Ectodermal cell (in vitro differentiated cells): ENCODE data around the gene SLX9.

Source experiments
- H3K27ac ChIP-seq: 2 replicates; pipeline ENCODE4 v1.7.0; 2013; ENCODE audit warnings: mild to moderate bottlenecking, low read depth, low read length; ENCODE audit not compliant: insufficient read depth, poor library complexity, severe bottlenecking
- H3K27me3 ChIP-seq: 2 replicates; pipeline ENCODE4 v1.7.0; 2013; ENCODE audit warnings: mild to moderate bottlenecking, low read length; ENCODE audit not compliant: insufficient read depth, control insufficient read depth, poor library complexity, severe bottlenecking
- H3K36me3 ChIP-seq: one replicate; pipeline ENCODE4 v1.7.0; 2013; ENCODE audit warnings: low read length; ENCODE audit not compliant: control insufficient read depth, insufficient read depth
- H3K4me1 ChIP-seq: one replicate; pipeline ENCODE4 v1.7.0; 2013; ENCODE audit warnings: low read length; ENCODE audit not compliant: control insufficient read depth, insufficient read depth
- H3K4me3 ChIP-seq: 2 replicates; pipeline ENCODE4 v1.7.0; 2013; ENCODE audit warnings: low read depth, low read length, control low read depth; ENCODE audit not compliant: insufficient read depth
- H3K9me3 ChIP-seq: 2 replicates; pipeline ENCODE4 v1.7.0; 2013; ENCODE audit warnings: mild to moderate bottlenecking, low read length, moderate library complexity; ENCODE audit not compliant: control insufficient read depth
- WGBS, 2 experiments: methylation state at CpG; one replicate each; pipeline ENCODE4 v1.1.7; 2013; ENCODE audit warnings: missing lambda C conversion rate in 2 of 2; 5-methylcytosine and 5-hydroxymethylcytosine counted together

The SLX9 gene

DNA sequence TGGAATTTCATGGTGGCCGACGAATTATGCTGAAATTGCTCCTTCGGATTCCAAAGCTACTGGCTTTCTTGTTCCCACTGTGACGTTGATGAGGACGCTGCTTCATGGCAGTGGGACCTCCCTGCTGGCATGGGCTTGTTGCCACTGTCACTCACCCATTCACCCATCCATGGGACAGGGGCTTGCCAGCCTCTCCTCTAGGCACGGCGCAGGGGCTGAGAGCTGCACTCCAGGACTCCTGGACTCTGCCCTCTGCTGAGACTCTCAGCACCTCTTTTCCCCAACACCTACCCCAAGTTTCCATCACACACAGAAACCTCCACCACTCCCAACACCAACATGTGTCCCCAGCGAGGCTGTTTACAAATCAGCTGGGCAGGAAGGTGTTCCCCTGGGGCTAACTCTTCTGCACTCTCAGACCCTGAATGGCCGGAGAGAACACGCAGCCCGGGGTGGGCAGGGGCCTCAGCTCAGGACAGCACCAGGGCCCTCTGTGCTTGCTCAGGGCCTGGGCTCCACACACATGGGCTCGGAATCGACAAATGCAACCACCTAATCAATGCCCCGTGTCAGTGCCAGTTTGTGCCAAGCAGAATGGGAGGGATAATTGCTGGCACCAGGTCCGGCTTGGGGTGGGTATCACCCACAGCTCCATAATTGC is 22.3 kb upstream of the SLX9 start:
- 85% methylated on average over 15 of the region's 15 CpGs for WGBS, 2 experiments
- Histone ChIP-seq H3K4me3 (no peak overlapping the region), H3K27me3 (peaks cover 42% of the 10 kb centered on the region), H3K27ac (no peak overlapping the region), H3K9me3 (no peaks in the 10 kb centered on the region), H3K4me1 (peaks cover 4% of the 10 kb centered on the region), H3K36me3 (no peaks in the 10 kb centered on the region)

DNA sequence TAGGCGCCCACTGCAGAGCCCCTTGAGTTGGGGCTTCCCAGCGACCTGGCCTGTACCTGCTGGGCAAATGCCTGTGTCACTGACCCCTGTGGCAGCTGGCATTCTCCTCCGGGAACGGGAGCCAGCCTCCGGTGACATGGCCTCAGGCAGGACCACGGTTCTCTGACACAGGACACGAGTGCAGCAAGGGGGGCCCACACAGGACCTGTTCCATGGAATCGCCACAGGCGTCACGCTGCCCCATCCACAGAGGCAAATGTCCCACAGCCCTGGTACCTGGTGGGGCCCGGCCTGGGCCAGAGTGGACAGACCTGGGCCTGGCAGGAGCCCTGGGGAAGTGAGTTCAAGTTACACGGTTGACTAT is 21.7 kb upstream of the SLX9 start:
- WGBS, 2 experiments = 87 to 88% methylated on average over 12 of the region's 12 CpGs
- peaks cover 4% of the 10 kb centered on the region for H3K4me1 ChIP-seq
- peaks cover 42% of the 10 kb centered on the region for H3K27me3 ChIP-seq

DNA sequence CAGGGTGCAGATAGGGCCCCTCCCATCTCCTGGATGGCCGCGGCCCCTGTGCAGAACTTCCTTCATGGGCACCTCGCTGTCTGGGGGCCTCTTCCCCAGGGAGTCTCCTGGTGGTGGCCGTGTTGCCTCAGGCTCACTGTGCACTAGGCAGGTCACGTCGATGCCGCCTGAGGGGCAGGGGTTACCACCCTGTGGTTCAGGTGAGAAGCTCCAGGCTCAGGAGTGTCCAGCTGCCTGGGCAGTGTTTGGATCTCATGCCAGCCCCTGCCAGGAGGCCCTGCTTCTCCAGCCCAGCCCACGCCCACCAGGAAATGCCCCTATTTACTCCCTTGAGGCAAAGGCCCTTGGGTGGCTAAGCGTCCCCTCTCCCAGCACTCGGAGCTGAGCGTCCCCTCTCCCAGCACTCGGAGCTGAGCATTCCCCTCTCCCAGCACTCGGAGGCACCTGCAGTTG is 21.2 kb upstream of the SLX9 start:
- H3K9me3 ChIP-seq = no peaks in the 10 kb centered on the region
- no peak overlapping the region for H3K4me3 ChIP-seq
- peaks cover 42% of the 10 kb centered on the region for H3K27me3 ChIP-seq
- 52% methylated on average over 13 of the region's 13 CpGs for WGBS, 2 experiments
- no peak overlapping the region for H3K27ac ChIP-seq
- H3K4me1 ChIP-seq = peaks cover 4% of the 10 kb centered on the region
- H3K36me3 ChIP-seq = no peaks in the 10 kb centered on the region

More for the DNA sequence above, 21.7 kb upstream of the SLX9 start:
- no peaks in the 10 kb centered on the region for H3K9me3 ChIP-seq
- no peak overlapping the region for H3K4me3 ChIP-seq
- no peaks in the 10 kb centered on the region for H3K36me3 ChIP-seq
- no peak overlapping the region for H3K27ac ChIP-seq

DNA sequence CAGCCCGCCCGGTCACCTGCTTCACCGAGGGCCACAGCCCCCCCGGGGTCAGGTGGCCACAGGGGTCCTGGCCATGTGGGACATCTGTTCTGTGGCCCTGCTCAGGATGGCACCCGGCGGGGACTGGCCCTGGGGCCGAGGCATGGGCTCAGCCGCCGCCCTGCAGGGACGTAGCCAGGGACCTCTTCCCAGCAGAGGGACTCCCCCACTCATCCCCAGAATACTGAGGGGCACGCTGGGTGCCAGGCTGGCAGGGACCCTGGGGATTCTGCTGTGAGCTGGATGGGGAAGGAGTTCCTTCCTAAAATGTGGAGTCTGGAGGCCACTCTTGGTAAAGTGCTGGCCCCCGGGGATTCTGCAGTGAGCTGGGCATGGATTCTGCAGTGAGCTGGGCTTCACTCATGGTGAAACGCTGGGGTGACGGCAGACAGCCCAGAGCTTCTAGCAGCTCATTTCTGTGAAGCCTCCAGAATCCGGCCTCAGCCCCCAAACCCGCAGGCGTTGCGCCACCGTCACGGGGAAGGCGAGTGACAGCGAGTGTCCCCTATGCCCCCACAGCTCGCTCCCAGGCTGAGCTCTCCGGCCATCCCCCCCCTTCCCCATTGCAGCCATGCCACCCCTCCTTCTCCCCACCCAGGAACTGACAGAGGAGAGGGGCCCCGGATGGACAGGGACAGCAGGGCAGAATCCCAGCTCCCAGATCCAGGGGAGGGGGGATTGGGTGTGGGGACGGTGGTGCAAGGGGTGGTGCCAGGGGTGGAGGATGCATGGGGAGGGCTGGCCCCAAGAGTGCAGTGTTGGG is 20.5 kb upstream of the SLX9 start:
- Histone ChIP-seq H3K36me3 (no peaks in the 10 kb centered on the region), H3K4me1 (peaks cover 4% of the 10 kb centered on the region), H3K4me3 (no peak overlapping the region), H3K27ac (no peak overlapping the region), H3K9me3 (no peaks in the 10 kb centered on the region), H3K27me3 (peaks cover 42% of the 10 kb centered on the region)
- 45 to 52% methylated on average over 23 of the region's 26 CpGs for WGBS, 2 experiments

DNA sequence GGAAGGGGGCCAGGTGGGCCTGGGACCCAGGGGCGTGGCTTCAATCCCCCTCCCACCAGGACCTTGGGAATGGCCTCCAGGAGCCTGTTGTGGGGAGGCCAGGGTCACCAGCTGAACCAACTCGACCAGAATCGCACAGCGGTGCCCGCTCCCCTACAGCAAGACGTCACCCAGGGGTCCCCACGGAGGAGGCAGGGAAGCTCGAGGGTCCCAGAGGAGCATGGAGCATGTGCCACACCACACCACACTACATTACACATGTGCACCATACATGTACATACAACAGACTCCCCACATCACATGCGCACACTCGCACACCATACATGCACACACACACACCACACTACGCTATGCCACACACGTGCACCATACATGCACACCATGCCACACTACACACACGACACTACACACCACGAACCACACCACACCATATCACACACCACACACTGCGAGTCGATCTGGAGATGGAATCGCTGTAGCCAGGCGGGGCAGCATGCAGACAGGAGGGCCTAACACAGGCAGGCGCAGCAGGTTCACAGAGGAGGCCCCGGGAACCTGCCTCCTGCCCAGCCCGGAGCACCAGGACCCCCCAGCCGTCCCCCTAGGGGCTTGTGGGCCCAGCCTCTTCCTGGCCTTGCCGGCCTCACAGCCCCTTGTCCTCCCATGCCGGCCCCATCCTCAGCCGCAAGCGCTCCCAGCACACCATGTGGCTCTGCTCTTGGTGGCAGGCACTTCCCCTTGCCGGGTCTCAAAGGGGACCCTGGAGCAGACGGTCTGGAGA is 19.7 kb upstream of the SLX9 start:
- Histone ChIP-seq H3K36me3 (no peaks in the 10 kb centered on the region), H3K4me1 (peaks cover 4% of the 10 kb centered on the region), H3K27ac (no peak overlapping the region), H3K4me3 (no peak overlapping the region), H3K27me3 (peaks cover 42% of the 10 kb centered on the region), H3K9me3 (no peaks in the 10 kb centered on the region)
- 78 to 83% methylated on average over 28 of the region's 28 CpGs for WGBS, 2 experiments

DNA sequence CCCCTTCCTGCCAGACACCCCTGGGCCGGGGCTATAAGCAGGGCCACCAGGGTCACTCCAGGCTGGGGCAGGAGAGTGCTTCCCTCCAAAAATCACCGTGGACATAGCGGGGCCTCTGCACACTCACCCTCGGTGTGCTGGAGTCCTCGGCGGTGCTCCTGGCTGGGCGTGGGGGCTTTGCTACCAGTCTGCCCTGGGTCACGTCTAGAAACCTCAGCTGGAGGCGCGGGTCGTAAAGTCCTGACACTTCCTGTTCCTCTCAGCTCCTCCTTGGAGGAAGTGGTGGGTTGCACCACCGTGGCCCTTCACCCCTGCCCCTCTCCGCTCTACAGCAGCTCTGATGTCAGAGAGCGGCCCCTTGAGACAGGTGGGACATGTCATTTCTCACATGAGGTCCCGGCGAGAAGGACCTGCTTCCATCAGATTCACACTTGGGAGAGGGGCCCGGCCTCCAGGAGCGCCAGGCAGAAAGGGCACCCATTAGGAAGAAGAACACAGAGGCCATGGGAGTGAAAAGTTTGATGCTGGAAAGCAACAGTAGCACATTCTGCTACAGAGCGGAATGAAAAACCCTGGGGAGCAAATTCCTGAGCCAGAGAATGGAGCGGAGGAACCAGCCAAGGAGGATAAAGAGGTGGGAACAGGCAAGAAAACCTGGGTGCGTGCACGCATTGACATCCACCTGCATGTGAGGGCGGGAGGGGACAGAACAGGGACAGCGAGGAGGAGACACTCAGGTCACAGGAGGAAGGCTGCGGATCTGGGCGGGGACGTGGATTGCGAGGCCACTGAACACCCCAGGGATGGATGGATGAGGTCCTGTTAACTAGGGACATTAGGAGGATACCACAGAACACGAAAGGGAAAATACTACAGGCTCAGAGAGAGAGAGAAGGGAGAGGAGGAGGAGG is 18.9 kb upstream of the SLX9 start, which contains the start of gene ITGB2:
Gene ITGB2 (minus strand): TSS at position 206 of the 911 bp plus-strand sequence. CDS start 10,117 bp downstream, outside the sequence.
- Histone ChIP-seq H3K27me3 (peaks cover 42% of the 10 kb centered on the region), H3K27ac (no peak within 1 kb of the TSS), H3K36me3 (no peaks in the 10 kb centered on the region), H3K4me1 (peaks cover 4% of the 10 kb centered on the region), H3K9me3 (no peaks in the 10 kb centered on the region), H3K4me3 (no peak within 1 kb of the TSS)
- WGBS, 2 experiments = 78 to 84% methylated on average over 29 of the region's 29 CpGs

DNA sequence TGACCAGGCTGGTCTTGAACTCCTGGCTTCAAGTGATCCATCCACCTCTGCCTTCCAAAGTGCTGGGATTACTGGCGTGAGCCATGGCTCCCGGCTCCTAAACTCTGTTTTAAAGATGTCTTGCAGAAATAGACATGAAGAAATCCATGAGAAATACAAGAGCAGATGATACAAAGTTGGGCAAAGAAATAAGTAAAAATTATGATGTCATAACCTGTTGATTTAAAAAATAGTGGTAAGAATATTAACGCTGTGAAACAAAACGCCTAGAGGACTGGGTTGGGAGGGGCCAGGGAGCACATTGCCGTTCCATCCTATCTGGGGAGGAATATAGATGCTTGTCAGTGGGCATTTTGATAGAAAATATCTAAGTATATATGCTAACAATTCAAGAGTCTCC is 17.9 kb upstream of the SLX9 start:
- Histone ChIP-seq H3K4me3 (no peak overlapping the region), H3K9me3 (no peaks in the 10 kb centered on the region), H3K27ac (no peak overlapping the region), H3K36me3 (no peaks in the 10 kb centered on the region), H3K4me1 (peaks cover 4% of the 10 kb centered on the region), H3K27me3 (peaks cover 42% of the 10 kb centered on the region)
- WGBS, 2 experiments = 89 to 95% methylated on average over 5 of the region's 5 CpGs

DNA sequence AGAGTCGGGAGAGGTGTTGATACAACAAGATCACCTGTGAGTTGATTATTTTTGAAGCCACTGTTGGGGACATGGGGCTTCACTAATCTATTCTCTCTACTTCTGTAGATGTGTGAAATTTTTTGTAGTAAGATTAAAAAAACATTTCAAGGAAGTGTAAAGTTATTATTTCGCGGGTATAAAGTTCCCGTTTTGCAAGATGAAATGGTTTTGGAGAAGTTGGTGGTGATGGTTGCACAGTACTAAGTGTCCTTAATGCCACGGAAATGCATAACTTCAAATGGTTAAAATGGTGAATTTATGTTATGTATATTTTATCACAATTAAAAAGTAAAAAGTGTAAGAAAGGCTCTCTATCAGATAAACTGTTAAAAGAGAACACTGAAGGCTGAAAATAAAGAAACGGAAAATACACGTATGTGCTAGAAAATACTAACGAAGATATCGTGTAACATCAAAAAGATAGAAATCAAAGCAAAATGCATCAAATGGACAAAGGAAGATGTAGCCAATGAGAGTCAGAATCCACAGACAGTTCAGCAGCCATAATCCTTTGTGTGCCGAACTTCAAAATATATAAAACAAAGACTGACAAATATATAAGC is 16.2 kb upstream of the SLX9 start:
- Histone ChIP-seq H3K36me3 (no peaks in the 10 kb centered on the region), H3K9me3 (no peaks in the 10 kb centered on the region), H3K27me3 (peaks cover 42% of the 10 kb centered on the region), H3K27ac (no peak overlapping the region), H3K4me3 (no peak overlapping the region), H3K4me1 (peaks cover 15% of the 10 kb centered on the region)
- 95% methylated on average over 9 to 10 of the region's 10 CpGs for WGBS, 2 experiments

DNA sequence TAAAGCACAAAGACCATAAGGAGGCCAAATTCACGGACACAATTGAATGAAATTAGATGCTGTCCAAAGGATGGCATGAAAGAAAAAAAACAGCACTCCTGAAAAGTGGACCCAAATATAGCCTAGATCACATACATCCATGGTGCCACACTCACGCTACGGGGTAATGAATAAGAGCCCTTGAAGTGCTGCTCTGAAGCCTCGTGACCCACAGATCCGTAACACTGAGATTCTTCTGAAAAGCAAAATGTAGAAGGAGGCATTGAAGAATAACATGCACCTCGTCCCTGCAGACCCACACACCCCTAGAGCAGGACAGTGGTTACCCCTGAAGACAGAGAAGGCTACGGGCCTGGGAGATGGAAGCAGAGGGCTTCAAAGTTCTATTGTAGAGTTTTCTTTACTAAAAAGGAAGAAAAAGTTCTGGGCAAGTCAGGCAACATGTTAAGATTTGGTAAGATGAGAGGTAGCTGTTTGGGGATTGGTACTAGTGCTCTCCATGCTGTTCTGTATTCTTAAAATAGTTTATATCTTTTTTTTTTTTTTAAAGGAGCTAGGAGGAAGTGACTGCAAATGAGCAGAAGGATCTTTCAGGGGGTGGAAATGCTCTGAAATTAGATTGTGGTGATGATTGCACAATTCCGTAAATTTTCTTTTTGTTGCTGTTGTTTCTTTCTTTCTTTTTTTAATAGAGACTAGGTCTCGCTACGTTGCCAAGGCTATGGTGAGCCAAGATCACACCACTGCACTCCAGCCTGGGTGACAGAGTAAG is 15.0 kb upstream of the SLX9 start:
- Histone ChIP-seq H3K4me3 (no peak overlapping the region), H3K27ac (no peak overlapping the region), H3K36me3 (no peaks in the 10 kb centered on the region), H3K9me3 (no peaks in the 10 kb centered on the region), H3K27me3 (peaks cover 42% of the 10 kb centered on the region), H3K4me1 (peaks cover 11% of the 10 kb centered on the region)
- WGBS, 2 experiments = 90 to 92% methylated on average over 10 of the region's 10 CpGs
